GM18907 (cell line): ENCODE measurements around the gene MTERF1.

Source experiments
- ATAC-seq: cut with Tn5 transposase; IDR thresholded peaks from one replicate; pipeline ENCODE4 v1.9.1; 2021; ENCODE audit warnings: mild to moderate bottlenecking, moderate library complexity; ENCODE audit not compliant: unreplicated experiment

Gene MTERF1

DNA sequence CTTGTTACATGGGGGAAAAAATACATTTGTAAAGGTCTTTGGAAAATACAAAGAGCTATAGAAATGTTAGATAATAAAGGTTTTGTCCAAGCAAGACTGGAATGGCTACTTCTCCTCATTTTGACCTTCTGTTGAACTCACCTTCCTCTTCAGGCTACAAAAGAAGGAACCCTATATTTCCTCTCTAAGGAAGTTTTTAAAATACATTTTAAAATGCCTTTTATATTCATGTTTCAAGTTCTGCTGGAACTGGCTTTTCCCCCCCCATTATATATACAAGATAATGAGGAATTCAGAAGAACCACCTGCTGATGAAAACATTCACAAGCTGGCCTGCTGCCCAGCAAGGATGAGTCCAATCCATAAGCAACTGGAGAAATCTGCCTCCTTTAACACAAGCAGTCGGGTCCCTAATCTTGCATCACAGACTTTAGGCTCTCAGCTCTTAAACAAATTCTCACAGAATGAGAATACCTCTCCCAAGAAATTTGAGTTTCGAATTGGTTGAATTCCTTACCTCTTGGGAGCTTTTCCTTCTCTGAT, 44.6 kb downstream of the MTERF1 start:
- no peak for ATAC-seq

DNA sequence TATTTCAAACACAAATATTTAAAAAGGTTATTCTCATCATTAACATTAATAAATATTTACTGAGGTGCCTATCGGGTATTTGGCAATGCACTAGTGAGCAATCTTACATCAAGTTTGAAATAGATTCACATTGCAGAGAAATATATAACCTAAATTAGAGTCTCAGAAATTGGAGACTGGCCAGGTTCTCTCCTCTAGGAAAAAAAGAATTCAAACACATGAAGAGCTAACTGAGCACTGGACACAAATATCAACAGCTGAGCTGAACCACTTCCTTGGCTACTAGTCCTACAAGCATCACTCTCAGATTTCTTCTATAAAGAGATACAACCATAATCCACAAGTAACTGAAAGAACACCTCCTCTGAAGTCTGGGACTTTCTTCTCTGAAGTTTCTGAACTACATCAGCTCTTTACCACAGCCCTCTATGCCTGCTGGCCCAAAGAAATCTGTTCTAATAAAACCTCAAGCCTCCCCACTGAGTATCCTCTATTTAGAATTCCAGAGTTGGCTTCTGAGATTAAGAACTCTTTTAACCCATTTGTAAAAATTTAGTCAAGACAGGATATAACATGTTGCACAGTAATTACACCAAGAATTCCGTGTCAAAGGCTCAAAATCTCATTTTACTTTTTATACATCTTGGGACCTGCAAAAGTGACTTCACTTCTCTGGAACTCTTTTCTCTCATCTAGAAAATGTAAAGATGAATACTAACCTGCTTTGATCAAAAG, 45.2 kb downstream of the MTERF1 start:
- no peak for ATAC-seq

DNA sequence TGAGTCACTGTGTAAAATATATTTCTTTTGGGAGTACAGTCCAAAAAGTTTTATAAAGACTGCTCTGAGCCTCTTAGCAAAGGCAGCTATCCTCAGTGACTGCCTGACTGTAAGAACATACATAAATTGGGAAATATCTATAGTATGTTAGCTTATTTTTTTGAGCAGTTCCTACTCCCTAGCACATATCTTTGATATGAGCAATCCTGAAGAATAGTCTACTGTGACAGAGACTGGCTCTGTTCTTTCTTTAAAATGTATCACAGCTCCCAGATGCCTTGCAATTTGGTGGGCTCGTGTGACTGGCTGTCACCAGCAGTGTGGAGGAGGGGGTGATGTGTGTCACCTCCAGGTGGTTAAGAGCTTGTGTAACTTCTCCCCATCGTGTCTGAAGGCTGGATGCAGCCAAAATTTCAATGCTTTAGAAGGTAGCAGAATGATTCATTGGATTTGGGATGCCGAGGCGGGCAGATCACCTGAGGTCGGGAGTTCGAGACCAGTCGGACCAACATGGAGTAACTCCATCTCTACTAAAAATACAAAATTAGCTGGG, 47.9 kb downstream of the MTERF1 start:
- no peak for ATAC-seq

DNA sequence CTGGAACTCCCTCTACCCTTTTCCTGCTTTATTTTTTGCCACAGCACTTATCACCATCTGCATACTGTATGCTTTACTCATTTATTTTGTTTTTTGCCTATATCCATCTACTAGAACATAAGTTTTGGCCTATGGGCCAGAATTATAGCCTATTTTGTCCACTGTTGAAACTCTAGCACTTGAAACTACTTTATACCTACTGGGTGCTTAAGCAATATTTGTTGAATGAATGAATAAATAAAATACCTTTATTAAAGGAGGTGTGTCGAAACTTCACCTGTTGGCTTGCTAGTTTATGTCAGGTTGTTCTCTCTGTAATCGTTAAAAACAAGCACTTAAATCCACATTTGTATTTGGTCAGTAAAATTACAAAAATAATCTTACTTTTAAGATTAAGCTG, 53.3 kb downstream of the MTERF1 start:
- ATAC-seq: no peak

DNA sequence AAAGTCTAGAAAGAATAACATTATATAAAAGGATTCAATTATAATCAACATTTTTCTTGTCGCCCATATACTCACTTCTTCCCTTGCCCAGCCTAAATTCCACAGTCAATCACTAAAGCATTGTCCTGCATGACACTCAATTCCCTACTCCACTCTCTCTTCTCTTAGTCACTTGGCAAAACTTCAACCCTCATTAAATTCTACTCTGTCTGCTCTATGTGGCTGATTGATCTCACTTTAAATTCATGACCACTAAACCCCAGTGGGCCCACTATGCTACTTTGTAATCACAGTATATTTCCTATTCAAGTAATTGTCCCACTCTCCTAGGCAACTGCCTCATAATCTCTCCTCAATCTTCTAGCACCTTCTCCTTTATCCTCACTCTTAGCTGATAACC, 54.1 kb downstream of the MTERF1 start:
- no peak for ATAC-seq

DNA sequence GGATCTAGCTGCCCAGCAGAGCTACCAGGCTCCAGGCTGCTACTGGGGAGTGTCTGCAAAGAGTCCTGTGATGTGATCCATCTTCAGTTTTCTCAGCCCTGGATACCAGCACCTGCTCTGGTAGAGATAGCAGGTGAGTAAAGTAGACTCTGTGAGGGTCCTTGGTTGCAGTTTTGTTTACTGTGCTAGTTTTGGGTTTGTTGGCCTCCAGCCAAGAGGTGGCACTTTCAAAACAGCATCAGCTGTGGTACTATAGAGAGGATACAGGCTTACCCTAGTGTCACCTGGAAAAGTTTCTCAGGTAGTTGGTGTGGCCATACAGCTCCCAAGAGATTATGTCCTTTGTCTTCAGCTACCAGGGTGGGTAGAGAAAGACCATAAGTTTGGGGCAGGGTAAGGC, 56.3 kb downstream of the MTERF1 start:
- ATAC-seq: no peak
